Left kidney (tissue), 2 donors: ENCODE data around the gene SMAD3. TPM values are rescaled to one million over a fixed set of nuclear protein-coding genes. Genes with fewer than 3 reads are reported as not detected.

Source experiments
- DNase-seq: peaks from one replicate; pipeline ENCODE4 v3.0.0-alpha.2; 2013
- polyA plus RNA-seq: library from polyadenylated mRNA; unstranded; fragments of 120-200 nt; gene quantifications from one replicate; pipeline ENCODE4 v1.2.1, GENCODE V29; 2013; ENCODE audit not compliant: insufficient read length

Gene SMAD3
- polyA plus RNA-seq, 1 donor = 50.8 TPM

- no peak for DNase-seq
Observed at GRCh38 chr15:67180035-67180434, 114.6 kb downstream of the SMAD3 start.

- DNase-seq = no peak
Observed at GRCh38 chr15:67180514-67181191, 115.3 kb downstream of the SMAD3 start.

- no peak for DNase-seq
Observed at GRCh38 chr15:67181221-67181639, 115.8 kb downstream of the SMAD3 start.

- DNase-seq = no peak
Observed at GRCh38 chr15:67183443-67184169, 118.2 kb downstream of the SMAD3 start.

GRCh38 chr15:67184208-67184925 lies 119.0 kb downstream of the SMAD3 start:
- DNase-seq = no peak

- DNase-seq = no peak
Observed at GRCh38 chr15:67185051-67185450, 119.6 kb downstream of the SMAD3 start.

- DNase-seq = no peak
Observed at GRCh38 chr15:67185621-67186225, 120.3 kb downstream of the SMAD3 start.

- no peak for DNase-seq
Observed at GRCh38 chr15:67186226-67186649, 120.8 kb downstream of the SMAD3 start.

- no peak for DNase-seq
Observed at GRCh38 chr15:67186688-67187087, 121.3 kb downstream of the SMAD3 start.

GRCh38 chr15:67187351-67187854 lies 122.0 kb downstream of the SMAD3 start:
- DNase-seq = no peak

GRCh38 chr15:67188551-67189218 lies 123.3 kb downstream of the SMAD3 start:
- DNase-seq = peak; percentile 60

GRCh38 chr15:67189326-67190051 lies 124.1 kb downstream of the SMAD3 start:
- no peak for DNase-seq

GRCh38 chr15:67190326-67190725 lies 124.9 kb downstream of the SMAD3 start:
- DNase-seq = no peak

GRCh38 chr15:67190813-67191212 lies 125.4 kb downstream of the SMAD3 start:
- no peak for DNase-seq

- no peak for DNase-seq
Observed at GRCh38 chr15:67192185-67192820, 126.9 kb downstream of the SMAD3 start.

- DNase-seq = no peak
Observed at GRCh38 chr15:67193223-67193990, 128.0 kb downstream of the SMAD3 start.

- no peak for DNase-seq
Observed at GRCh38 chr15:67194171-67195114, 129.0 kb downstream of the SMAD3 start.

- DNase-seq = no peak
Observed at GRCh38 chr15:67195305-67195704, 129.9 kb downstream of the SMAD3 start.

GRCh38 chr15:67196222-67196621 lies 130.8 kb downstream of the SMAD3 start:
- DNase-seq = no peak
